Fibroblast of pulmonary artery (primary cell): ENCODE results near the gene TMEM98.

Experiments
- DNase-seq: peaks from one replicate; pipeline ENCODE4 v3.0.0-alpha.2; 2010; ENCODE audit warnings: low read depth
- H3K4me3 ChIP-seq: replicated peaks from 2 replicates; pipeline ENCODE4 v1.5.1; 2011; ENCODE audit warnings: low read depth, mild to moderate bottlenecking, control low read depth, low read length, moderate library complexity
- CTCF ChIP-seq: IDR thresholded peaks from 2 replicates; pipeline ENCODE4 v1.5.1; 2011; ENCODE audit warnings: mild to moderate bottlenecking, control low read depth, low read length, inconsistent platforms; ENCODE audit errors: missing control alignments

The TMEM98 gene

GRCh38 chr17:32988481-32989101 is 60.6 kb downstream of the TMEM98 start:
- TF ChIP-seq CTCF, result no peak
- no peak for DNase-seq
- no peak overlapping the region for H3K4me3 ChIP-seq

GRCh38 chr17:32992321-32993033 is 64.5 kb downstream of the TMEM98 start:
- no peak overlapping the region for H3K4me3 ChIP-seq
- no peak for TF ChIP-seq CTCF
- DNase-seq, result no peak

GRCh38 chr17:32993977-32994376 is 66.0 kb downstream of the TMEM98 start:
- no peak for DNase-seq
- H3K4me3 ChIP-seq, result no peak overlapping the region
- TF ChIP-seq CTCF, result no peak
